ENCODE measurements around the gene YBX3. TPM values are rescaled to one million over a fixed set of nuclear protein-coding genes. Genes with fewer than 3 reads are reported as not detected.
A peak's percentile ranks its signal among the peaks of the same experiment; 100 is the strongest.

The YBX3 gene
- total RNA-seq, 2 donors from 2014 or later = 23.7 to 81.0 TPM

- no peak overlapping the region for H3K27ac Mint-ChIP-seq
- no peak overlapping the region for H3K4me3 Mint-ChIP-seq
- peaks cover 11% of the 10 kb centered on the region for H3K27me3 Mint-ChIP-seq
- no peaks in the 10 kb centered on the region for H3K36me3 Mint-ChIP-seq (ENCODE audit: low read depth)
- no peak for ATAC-seq (replicated peaks)
- no peaks in the 10 kb centered on the region for H3K9me3 Mint-ChIP-seq
- H3K4me1 Mint-ChIP-seq = peaks cover 9% of the 10 kb centered on the region
Observed at GRCh38 chr12:10669533-10669932, 53.6 kb downstream of the YBX3 start.

GRCh38 chr12:10668526-10668925 is 54.6 kb downstream of the YBX3 start:
- no peaks in the 10 kb centered on the region for H3K36me3 Mint-ChIP-seq (ENCODE audit: low read depth)
- H3K4me1 Mint-ChIP-seq = peaks cover 5% of the 10 kb centered on the region
- H3K4me3 Mint-ChIP-seq = peak overlapping the region; percentile 33
- no peak for ATAC-seq (replicated peaks)
- no peaks in the 10 kb centered on the region for H3K9me3 Mint-ChIP-seq
- H3K27me3 Mint-ChIP-seq = peaks cover 13% of the 10 kb centered on the region
- H3K27ac Mint-ChIP-seq = peak overlapping the region; percentile 1

- H3K36me3 Mint-ChIP-seq (ENCODE audit: low read depth) = no peaks in the 10 kb centered on the region
- no peak overlapping the region for H3K4me3 Mint-ChIP-seq
- H3K27me3 Mint-ChIP-seq = peaks cover 15% of the 10 kb centered on the region
- no peak for ATAC-seq (replicated peaks)
- no peaks in the 10 kb centered on the region for H3K9me3 Mint-ChIP-seq
- H3K27ac Mint-ChIP-seq = no peak overlapping the region
- H3K4me1 Mint-ChIP-seq = peaks cover 5% of the 10 kb centered on the region
Observed at GRCh38 chr12:10667581-10667980, 55.5 kb downstream of the YBX3 start.

- Mint-ChIP-seq H3K9me3 (no peaks in the 10 kb centered on the region), H3K27ac (no peak overlapping the region), H3K36me3 (ENCODE audit: low read depth) (no peaks in the 10 kb centered on the region), H3K27me3 (peaks cover 25% of the 10 kb centered on the region), H3K4me3 (no peak overlapping the region), H3K4me1 (peaks cover 5% of the 10 kb centered on the region)
- ATAC-seq (replicated peaks) = no peak
Observed at GRCh38 chr12:10664499-10664898, 58.6 kb downstream of the YBX3 start.

- H3K27ac Mint-ChIP-seq = no peak overlapping the region
- no peak overlapping the region for H3K4me3 Mint-ChIP-seq
- peaks cover 5% of the 10 kb centered on the region for H3K4me1 Mint-ChIP-seq
- no peaks in the 10 kb centered on the region for H3K9me3 Mint-ChIP-seq
- no peak for ATAC-seq (replicated peaks)
- peaks cover 25% of the 10 kb centered on the region for H3K27me3 Mint-ChIP-seq
- no peaks in the 10 kb centered on the region for H3K36me3 Mint-ChIP-seq (ENCODE audit: low read depth)
Observed at GRCh38 chr12:10663869-10664268, 59.3 kb downstream of the YBX3 start.

GRCh38 chr12:10661338-10661737 is 61.8 kb downstream of the YBX3 start:
- Mint-ChIP-seq H3K4me3 (no peak overlapping the region), H3K4me1 (no peaks in the 10 kb centered on the region), H3K27ac (no peak overlapping the region), H3K27me3 (peaks cover 28% of the 10 kb centered on the region), H3K9me3 (no peaks in the 10 kb centered on the region), H3K36me3 (ENCODE audit: low read depth) (no peaks in the 10 kb centered on the region)
- no peak for ATAC-seq (replicated peaks)

- H3K36me3 Mint-ChIP-seq (ENCODE audit: low read depth) = no peaks in the 10 kb centered on the region
- H3K27ac Mint-ChIP-seq = no peak overlapping the region
- H3K9me3 Mint-ChIP-seq = no peaks in the 10 kb centered on the region
- ATAC-seq (replicated peaks) = no peak
- no peaks in the 10 kb centered on the region for H3K4me1 Mint-ChIP-seq
- no peak overlapping the region for H3K4me3 Mint-ChIP-seq
- H3K27me3 Mint-ChIP-seq = peaks cover 24% of the 10 kb centered on the region
Observed at GRCh38 chr12:10654003-10654402, 69.1 kb downstream of the YBX3 start.

- Mint-ChIP-seq H3K4me1 (no peaks in the 10 kb centered on the region), H3K9me3 (peaks cover 7% of the 10 kb centered on the region), H3K36me3 (ENCODE audit: low read depth) (no peaks in the 10 kb centered on the region), H3K4me3 (no peak overlapping the region), H3K27me3 (peaks cover 26% of the 10 kb centered on the region), H3K27ac (no peak overlapping the region)
- no peak for ATAC-seq (replicated peaks)
Observed at GRCh38 chr12:10652192-10652591, 70.9 kb downstream of the YBX3 start.

Other genes starting within 250 kb of the YBX3 start
- under 1 TPM; 0.26 TPM for gene EIF2S3B, start 217.4 kb downstream of the YBX3 start, total RNA-seq
- 10 to 100 TPM; 40.4 to 68.4 TPM for gene MAGOHB, start 109.7 kb downstream of the YBX3 start, total RNA-seq
- gene STYK1, start 49.3 kb downstream of the YBX3 start, total RNA-seq = under 1 TPM in 1 of 2 donors, not detected in 1; 0.17 TPM
- not detected for gene TAS2R7, start 79.3 kb upstream of the YBX3 start, total RNA-seq
- gene TAS2R8, start 84.0 kb upstream of the YBX3 start, total RNA-seq = not detected
- gene TAS2R9, start 86.8 kb upstream of the YBX3 start, total RNA-seq = not detected
- under 1 TPM; 0.48 to 0.69 TPM for gene TAS2R10, start 103.0 kb upstream of the YBX3 start, total RNA-seq
- gene PRR4, start 126.2 kb upstream of the YBX3 start, total RNA-seq = 1 to 10 TPM; 2.4 to 3.6 TPM
- 10 to 100 TPM; 18.8 to 24.3 TPM for gene PRH1, start 160.9 kb upstream of the YBX3 start, total RNA-seq
- gene TAS2R13, start 186.2 kb upstream of the YBX3 start, total RNA-seq = 1 to 10 TPM; 1.2 to 2.1 TPM
- not detected for gene PRH2, start 205.9 kb upstream of the YBX3 start, total RNA-seq
- 1 to 10 TPM; 2.4 to 3.7 TPM for gene TAS2R14, start 215.9 kb upstream of the YBX3 start, total RNA-seq